Type B pancreatic cell (in vitro differentiated cells): Measurements from ENCODE around the gene BNIP5. TPM values are rescaled to one million over a fixed set of nuclear protein-coding genes. Genes with fewer than 3 reads are reported as not detected.

ENCODE experiments used
- DNase-seq: peaks from one replicate; pipeline ENCODE4 v3.0.0; 2021; ENCODE audit warnings: mixed read lengths; ENCODE audit not compliant: unreplicated experiment; ENCODE audit errors: extremely low spot score
- H3K27ac Mint-ChIP-seq: 2 replicates; pipeline ENCODE4 v1.8.0; 2021; ENCODE audit warnings: mild to moderate bottlenecking, mixed read lengths
- H3K27me3 Mint-ChIP-seq: 2 replicates; pipeline ENCODE4 v1.8.0; 2021; ENCODE audit warnings: mixed read lengths
- H3K36me3 Mint-ChIP-seq: 2 replicates; pipeline ENCODE4 v1.8.0; 2021; ENCODE audit warnings: mixed read lengths
- H3K4me1 Mint-ChIP-seq: one replicate; pipeline ENCODE4 v1.8.0; 2021; ENCODE audit warnings: mixed read lengths; ENCODE audit not compliant: unreplicated experiment
- H3K4me3 Mint-ChIP-seq: 2 replicates; pipeline ENCODE4 v1.8.0; 2021; ENCODE audit warnings: mild to moderate bottlenecking, mixed read lengths
- H3K9me3 Mint-ChIP-seq: 2 replicates; pipeline ENCODE4 v1.8.0; 2021; ENCODE audit warnings: mixed read lengths
- total RNA-seq: library from RNA; stranded (reverse); gene quantifications from 2 replicates; pipeline ENCODE4 v1.2.1, GENCODE V29; 2021; ENCODE audit warnings: low replicate concordance
- TF ChIP-seq, protein P1 (sequence below): fragments of 200-600 bp; sonication (generic); conservative IDR thresholded peaks from 2 replicates; pipeline ENCODE4 v1.5.0; 2021; ENCODE audit warnings: antibody characterized with exemption, mild to moderate bottlenecking

The BNIP5 gene
- total RNA-seq, 1 donor from 2014 or later: 1.4 TPM

- DNase-seq: no peak
- no peaks in the 10 kb centered on the region for H3K36me3 Mint-ChIP-seq
- H3K4me3 Mint-ChIP-seq: no peak overlapping the region
- no peak overlapping the region for H3K27ac Mint-ChIP-seq
- TF ChIP-seq, protein P1, sequence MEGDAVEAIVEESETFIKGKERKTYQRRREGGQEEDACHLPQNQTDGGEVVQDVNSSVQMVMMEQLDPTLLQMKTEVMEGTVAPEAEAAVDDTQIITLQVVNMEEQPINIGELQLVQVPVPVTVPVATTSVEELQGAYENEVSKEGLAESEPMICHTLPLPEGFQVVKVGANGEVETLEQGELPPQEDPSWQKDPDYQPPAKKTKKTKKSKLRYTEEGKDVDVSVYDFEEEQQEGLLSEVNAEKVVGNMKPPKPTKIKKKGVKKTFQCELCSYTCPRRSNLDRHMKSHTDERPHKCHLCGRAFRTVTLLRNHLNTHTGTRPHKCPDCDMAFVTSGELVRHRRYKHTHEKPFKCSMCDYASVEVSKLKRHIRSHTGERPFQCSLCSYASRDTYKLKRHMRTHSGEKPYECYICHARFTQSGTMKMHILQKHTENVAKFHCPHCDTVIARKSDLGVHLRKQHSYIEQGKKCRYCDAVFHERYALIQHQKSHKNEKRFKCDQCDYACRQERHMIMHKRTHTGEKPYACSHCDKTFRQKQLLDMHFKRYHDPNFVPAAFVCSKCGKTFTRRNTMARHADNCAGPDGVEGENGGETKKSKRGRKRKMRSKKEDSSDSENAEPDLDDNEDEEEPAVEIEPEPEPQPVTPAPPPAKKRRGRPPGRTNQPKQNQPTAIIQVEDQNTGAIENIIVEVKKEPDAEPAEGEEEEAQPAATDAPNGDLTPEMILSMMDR: no peak
- H3K4me1 Mint-ChIP-seq: peaks cover 7% of the 10 kb centered on the region
- peaks cover 17% of the 10 kb centered on the region for H3K27me3 Mint-ChIP-seq
- H3K9me3 Mint-ChIP-seq: no peaks in the 10 kb centered on the region
These were observed 43.5 kb upstream of the BNIP5 start for GRCh38 chr6:36380166-36380565.

DNA sequence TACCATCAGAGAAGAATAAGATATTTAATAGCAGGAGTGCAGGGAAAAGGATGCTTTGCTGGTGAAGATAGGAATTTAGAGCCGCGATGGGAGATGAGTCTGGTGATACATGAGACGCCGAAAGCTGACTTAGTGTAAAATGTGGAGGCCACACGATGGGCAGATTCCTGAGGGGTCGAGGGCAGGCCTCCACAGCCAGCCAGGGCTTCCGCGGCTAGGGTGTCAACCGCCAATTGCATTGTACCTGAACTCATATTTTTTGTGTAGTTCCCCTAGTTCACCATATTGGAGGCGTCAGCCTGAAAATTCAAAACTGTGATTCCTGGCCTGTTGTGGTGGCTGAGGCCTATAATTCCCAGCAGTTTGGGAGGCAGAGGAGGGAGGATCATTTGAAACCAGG lies 42.2 kb upstream of the BNIP5 start:
- no peaks in the 10 kb centered on the region for H3K36me3 Mint-ChIP-seq
- no peak overlapping the region for H3K27ac Mint-ChIP-seq
- no peak for DNase-seq
- H3K9me3 Mint-ChIP-seq: no peaks in the 10 kb centered on the region
- TF ChIP-seq, protein P1: no peak
- no peak overlapping the region for H3K4me3 Mint-ChIP-seq
- H3K4me1 Mint-ChIP-seq: peaks cover 7% of the 10 kb centered on the region
- H3K27me3 Mint-ChIP-seq: peaks cover 18% of the 10 kb centered on the region

GRCh38 chr6:36378243-36378920 lies 41.7 kb upstream of the BNIP5 start:
- Mint-ChIP-seq H3K36me3 (no peaks in the 10 kb centered on the region), H3K4me1 (peaks cover 7% of the 10 kb centered on the region), H3K27me3 (peaks cover 14% of the 10 kb centered on the region), H3K9me3 (no peaks in the 10 kb centered on the region), H3K27ac (no peak overlapping the region), H3K4me3 (no peak overlapping the region)
- TF ChIP-seq, protein P1: no peak
- no peak for DNase-seq

DNA sequence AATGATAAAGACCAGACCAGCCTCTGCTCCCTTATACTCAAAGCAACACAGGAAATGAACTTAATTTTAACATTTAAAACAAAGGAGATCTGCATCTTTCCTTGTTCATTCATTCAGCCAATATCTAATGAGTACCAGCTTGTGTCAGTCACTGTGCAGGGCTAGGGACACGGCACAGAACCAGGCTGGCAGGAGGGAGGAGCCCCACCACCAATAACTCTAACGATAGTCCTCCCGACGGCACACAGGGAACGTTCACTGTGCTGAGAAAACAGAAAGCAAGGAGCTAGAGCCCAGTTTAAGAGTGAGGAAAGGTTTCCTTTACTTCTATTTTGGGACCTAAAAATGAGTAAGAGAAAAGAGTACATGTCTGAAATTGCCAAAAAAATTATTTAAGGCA lies 40.9 kb upstream of the BNIP5 start:
- peaks cover 10% of the 10 kb centered on the region for H3K27me3 Mint-ChIP-seq
- H3K27ac Mint-ChIP-seq: no peak overlapping the region
- peaks cover 7% of the 10 kb centered on the region for H3K4me1 Mint-ChIP-seq
- H3K4me3 Mint-ChIP-seq: no peak overlapping the region
- no peaks in the 10 kb centered on the region for H3K9me3 Mint-ChIP-seq
- no peak for DNase-seq
- H3K36me3 Mint-ChIP-seq: no peaks in the 10 kb centered on the region
- TF ChIP-seq, protein P1: no peak

DNA sequence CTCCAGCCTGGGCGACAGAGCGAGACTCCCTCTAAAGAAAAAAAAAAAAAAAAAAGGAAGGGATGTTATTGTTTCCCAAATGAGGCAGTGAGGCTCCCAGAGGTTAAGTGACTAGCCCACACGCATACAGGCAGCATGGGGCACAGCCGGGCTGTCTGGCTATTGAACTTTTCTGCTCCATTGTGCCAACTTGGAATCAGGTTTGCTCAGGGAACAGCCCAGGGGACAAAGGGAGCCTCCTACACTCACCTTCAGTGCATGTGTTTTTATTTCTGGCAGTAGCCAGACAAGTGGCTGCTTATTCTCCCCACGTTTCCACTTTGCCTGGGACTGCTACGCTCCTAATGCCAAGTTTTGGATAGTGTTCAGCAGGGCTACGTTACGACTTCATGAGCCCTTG lies 40.1 kb upstream of the BNIP5 start:
- Mint-ChIP-seq H3K27ac (no peak overlapping the region), H3K9me3 (no peaks in the 10 kb centered on the region), H3K36me3 (no peaks in the 10 kb centered on the region), H3K4me1 (peaks cover 7% of the 10 kb centered on the region), H3K4me3 (no peak overlapping the region), H3K27me3 (peaks cover 16% of the 10 kb centered on the region)
- TF ChIP-seq, protein P1: no peak
- DNase-seq: no peak
